Smooth muscle cell (in vitro differentiated cells): ENCODE data around the gene H1-8. TPM values are rescaled to one million over a fixed set of nuclear protein-coding genes. Genes with fewer than 3 reads are reported as not detected.

Experiments
- DNase-seq: peaks from one replicate; lab custom pipeline; 2025; ENCODE audit not compliant: unreplicated experiment; lab: John Stamatoyannopoulos, UW
- H2AFZ ChIP-seq: fragments of 200-600 bp; sonication (generic); 2 replicates; pipeline ENCODE4 v1.6.0; 2016; ENCODE audit warnings: antibody characterized with exemption, low read depth, mild to moderate bottlenecking
- H3F3A ChIP-seq: fragments of 200-600 bp; sonication (generic); 2 replicates; pipeline ENCODE4 v1.6.0; 2017; ENCODE audit warnings: antibody characterized with exemption, low read depth
- H3K27ac ChIP-seq: fragments of 200-600 bp; sonication (generic); 2 replicates; pipeline ENCODE4 v1.5.1; 2016; ENCODE audit warnings: low read depth, mild to moderate bottlenecking
- H3K27me3 ChIP-seq: fragments of 200-600 bp; sonication (generic); 2 replicates; pipeline ENCODE4 v1.6.1; 2016; ENCODE audit warnings: low read depth, mild to moderate bottlenecking
- H3K36me3 ChIP-seq: fragments of 200-600 bp; sonication (generic); 2 replicates; pipeline ENCODE4 v1.5.1; 2016; ENCODE audit warnings: low read depth
- H3K4me1 ChIP-seq: fragments of 200-600 bp; sonication (generic); 2 replicates; pipeline ENCODE4 v1.5.1; 2016; ENCODE audit warnings: low read depth
- H3K4me2 ChIP-seq: fragments of 200-600 bp; sonication (generic); 2 replicates; pipeline ENCODE4 v1.6.0; 2016; ENCODE audit warnings: mild to moderate bottlenecking
- H3K4me3 ChIP-seq: fragments of 200-600 bp; sonication (generic); 2 replicates; pipeline ENCODE4 v1.5.1; 2016; ENCODE audit warnings: mild to moderate bottlenecking
- H3K79me2 ChIP-seq: fragments of 200-600 bp; sonication (generic); 2 replicates; pipeline ENCODE4 v1.6.0; 2016; ENCODE audit warnings: low read depth, mild to moderate bottlenecking
- H3K9ac ChIP-seq: fragments of 200-600 bp; sonication (generic); 2 replicates; pipeline ENCODE4 v1.6.0; 2016; ENCODE audit warnings: low read depth
- H3K9me3 ChIP-seq: fragments of 200-600 bp; sonication (generic); replicated peaks from 2 replicates; pipeline ENCODE4 v1.5.1; 2016; ENCODE audit warnings: low read depth
- H4K20me1 ChIP-seq: fragments of 200-600 bp; sonication (generic); 2 replicates; pipeline ENCODE4 v1.6.0; 2016; ENCODE audit warnings: low read depth
- CTCF ChIP-seq: fragments of 200-600 bp; sonication (generic); IDR thresholded peaks from 2 replicates; pipeline ENCODE4 v1.5.1; 2017; ENCODE audit warnings: borderline replicate concordance, mild to moderate bottlenecking, antibody characterized with exemption; ENCODE audit not compliant: insufficient read depth, poor library complexity, severe bottlenecking
- WGBS: methylation state at CpG from one replicate; pipeline ENCODE4 v1.1.7; 2016; ENCODE audit warnings: low lambda C conversion rate; 5-methylcytosine and 5-hydroxymethylcytosine counted together
- polyA plus RNA-seq: library from polyadenylated mRNA; unstranded; fragments of >200 nt; fragmentation: Nextera tagmentation; extraction: Ambion mirVana; gene quantifications from 2 replicates; pipeline ENCODE4 v1.2.1, GENCODE V29; 2016
- total RNA-seq: library from RNA; depleted of rRNA; stranded (reverse); fragments of >200 nt; gene quantifications from 2 replicates; pipeline ENCODE4 v1.2.3, GENCODE V29; 2014

H1-8 gene
- total and polyA plus RNA-seq, 2 experiments from 2014 or later: not detected

GRCh38 chr3:129577366-129577765 is 34.4 kb downstream of the H1-8 start:
- no peaks in the 10 kb centered on the region for H3K36me3 ChIP-seq
- no peak overlapping the region for H2AFZ ChIP-seq
- no peak for TF ChIP-seq CTCF
- no peaks in the 10 kb centered on the region for H4K20me1 ChIP-seq
- H3K9ac ChIP-seq: no peak overlapping the region
- 87% methylated on average over 8 of the region's 17 CpGs for WGBS
- H3K4me2 ChIP-seq: no peak overlapping the region
- H3K9me3 ChIP-seq: no peaks in the 10 kb centered on the region
- no peak for DNase-seq
- no peak overlapping the region for H3K4me3 ChIP-seq
- no peaks in the 10 kb centered on the region for H3K27me3 ChIP-seq
- no peaks in the 10 kb centered on the region for H3F3A ChIP-seq
- H3K27ac ChIP-seq: no peak overlapping the region
- H3K79me2 ChIP-seq: no peaks in the 10 kb centered on the region
- no peaks in the 10 kb centered on the region for H3K4me1 ChIP-seq

GRCh38 chr3:129577925-129578786 is 35.2 kb downstream of the H1-8 start:
- 92% methylated on average over 20 of the region's 21 CpGs for WGBS

GRCh38 chr3:129579991-129580390 is 37.0 kb downstream of the H1-8 start:
- no peaks in the 10 kb centered on the region for H3K4me1 ChIP-seq
- H2AFZ ChIP-seq: no peak overlapping the region
- H3K4me3 ChIP-seq: no peak overlapping the region
- H3K27ac ChIP-seq: no peak overlapping the region
- H3K9ac ChIP-seq: no peak overlapping the region
- H3K27me3 ChIP-seq: no peaks in the 10 kb centered on the region
- peaks cover 9% of the 10 kb centered on the region for H4K20me1 ChIP-seq
- no peaks in the 10 kb centered on the region for H3F3A ChIP-seq
- H3K9me3 ChIP-seq: no peaks in the 10 kb centered on the region
- DNase-seq: no peak
- no peaks in the 10 kb centered on the region for H3K36me3 ChIP-seq
- H3K4me2 ChIP-seq: no peak overlapping the region
- WGBS: 94% methylated on average over 10 of the region's 10 CpGs
- no peak for TF ChIP-seq CTCF
- peaks cover 3% of the 10 kb centered on the region for H3K79me2 ChIP-seq

More at GRCh38 chr3:129577925-129578786, 35.2 kb downstream of the H1-8 start:
- Histone ChIP-seq H3K27me3 (no peaks in the 10 kb centered on the region), H3K9ac (no peak overlapping the region), H3K79me2 (no peaks in the 10 kb centered on the region), H3K9me3 (no peaks in the 10 kb centered on the region), H3K36me3 (no peaks in the 10 kb centered on the region), H3K4me1 (no peaks in the 10 kb centered on the region), H2AFZ (no peak overlapping the region), H3F3A (no peaks in the 10 kb centered on the region), H3K4me3 (no peak overlapping the region), H4K20me1 (no peaks in the 10 kb centered on the region), H3K4me2 (no peak overlapping the region), H3K27ac (no peak overlapping the region)
- no peak for DNase-seq
- no peak for TF ChIP-seq CTCF

- TF ChIP-seq CTCF: no peak
- Histone ChIP-seq H3K4me3 (no peak overlapping the region), H3K27ac (no peak overlapping the region), H2AFZ (no peak overlapping the region), H3K9me3 (no peaks in the 10 kb centered on the region), H3K27me3 (no peaks in the 10 kb centered on the region), H3K4me1 (no peaks in the 10 kb centered on the region), H3K9ac (no peak overlapping the region), H3K79me2 (peaks cover 9% of the 10 kb centered on the region), H3F3A (no peaks in the 10 kb centered on the region), H3K4me2 (no peak overlapping the region), H4K20me1 (peaks cover 24% of the 10 kb centered on the region), H3K36me3 (no peaks in the 10 kb centered on the region)
- 85% methylated on average over 8 of the region's 8 CpGs for WGBS
- no peak for DNase-seq
Measured at GRCh38 chr3:129581623-129582022, 38.6 kb downstream of the H1-8 start.
